HepG2 (cell line): ENCODE results near the gene PERP. TPM values are rescaled to one million over a fixed set of nuclear protein-coding genes. Genes with fewer than 3 reads are reported as not detected.
A peak's percentile ranks its signal among the peaks of the same experiment; 100 is the strongest.

Experiments
- ADNP ChIP-seq: sonication (generic); formaldehyde crosslinking; IDR thresholded peaks from 2 replicates; pipeline ENCODE4 v1.4.0; 2020; ENCODE audit warnings: missing genetic modification reagents
- DMAP1 ChIP-seq: IDR thresholded peaks from 2 replicates; pipeline ENCODE4 v1.6.1; 2016
- GTF2F1 ChIP-seq: fragments of 150-350 bp; IDR thresholded peaks from 2 replicates; pipeline ENCODE4 v1.6.1; 2014; ENCODE audit warnings: low read length
- HMG20A ChIP-seq: IDR thresholded peaks from 2 replicates; pipeline ENCODE4 v1.6.1; 2016; ENCODE audit warnings: borderline replicate concordance
- KDM5B ChIP-seq: sonication (generic); formaldehyde crosslinking; IDR thresholded peaks from 2 replicates; pipeline ENCODE4 v1.4.0; 2020; ENCODE audit warnings: missing genetic modification reagents, mild to moderate bottlenecking, borderline replicate concordance
- MIER3 ChIP-seq: IDR thresholded peaks from 2 replicates; pipeline ENCODE4 v1.6.1; 2016; ENCODE audit warnings: missing compliant biosample characterization, borderline replicate concordance
- MIXL1 ChIP-seq: IDR thresholded peaks from 2 replicates; pipeline ENCODE4 v1.6.1; 2016
- MXI1 ChIP-seq: IDR thresholded peaks from 3 replicates; pipeline ENCODE4 v1.6.1; 2012; ENCODE audit warnings: low read depth, low read length, inconsistent platforms, borderline replicate concordance
- PHF21A ChIP-seq: sonication (generic); formaldehyde crosslinking; IDR thresholded peaks from 2 replicates; pipeline ENCODE4 v1.5.0; 2020; ENCODE audit warnings: mild to moderate bottlenecking, missing genetic modification reagents
- POGZ ChIP-seq: sonication (generic); formaldehyde crosslinking; IDR thresholded peaks from 2 replicates; pipeline ENCODE4 v1.4.0; 2020; ENCODE audit warnings: mild to moderate bottlenecking, missing genetic modification reagents
- PPARG ChIP-seq: conservative IDR thresholded peaks from 2 replicates; pipeline ENCODE4 v1.6.1; 2016; ENCODE audit warnings: missing biosample characterization, missing genetic modification reagents
- RFX1 ChIP-seq: fragments of 450-650 bp; IDR thresholded peaks from 2 replicates; pipeline ENCODE4 v1.6.1; 2017
- RXRB ChIP-seq: IDR thresholded peaks from 2 replicates; pipeline ENCODE4 v1.6.1; 2016; ENCODE audit warnings: borderline replicate concordance, missing genetic modification reagents, missing compliant biosample characterization
- TEAD3 ChIP-seq: optimal IDR thresholded peaks from 2 replicates; pipeline ENCODE3; 2016; ENCODE audit warnings: borderline replicate concordance
- polyA plus RNA-seq, 8 experiments: library from polyadenylated mRNA; depleted of rRNA in 3 of 8; stranded (reverse) in 7 of 8; unstranded in 1 of 8; fragments of >200 nt; fragmentation: Illumina TruSeq in 4 of 8; extraction: Trizol in 4 of 8; gene quantifications; 2 replicates each; pipeline versions ENCODE4 v1.2.1 to v1.2.3, GENCODE V29; 2011 to 2016; ENCODE audit warnings: low read depth in 4 of 8, missing spikeins in 1 of 8, mixed read lengths in 1 of 8; ENCODE audit not compliant: insufficient read depth in 1 of 8
- total RNA-seq, 5 experiments: library from RNA; depleted of rRNA; stranded (reverse); fragments of >200 nt; fragmentation: Illumina TruSeq; extraction: Trizol; gene quantifications; 2 replicates each; pipeline ENCODE4 v1.2.3, GENCODE V29; 2016; ENCODE audit warnings: low read depth in 1 of 5
- TF ChIP-seq, protein P1 (sequence below): sonication (generic); formaldehyde crosslinking; IDR thresholded peaks from 2 replicates; pipeline ENCODE4 v1.5.1; 2020; ENCODE audit warnings: missing genetic modification reagents, mild to moderate bottlenecking, borderline replicate concordance
- TF ChIP-seq, protein P2 (sequence below): sonication (generic); formaldehyde crosslinking; IDR thresholded peaks from 2 replicates; pipeline ENCODE4 v1.5.0; 2020; ENCODE audit warnings: missing genetic modification reagents
- TF ChIP-seq, protein P3 (sequence below): IDR thresholded peaks from 2 replicates; pipeline ENCODE4 v1.4.0; 2020; ENCODE audit warnings: mild to moderate bottlenecking, missing genetic modification reagents
- TF ChIP-seq, protein P4 (sequence below): sonication (generic); formaldehyde crosslinking; IDR thresholded peaks from 2 replicates; pipeline ENCODE4; 2020; ENCODE audit warnings: missing genetic modification reagents, mild to moderate bottlenecking, borderline replicate concordance
- TF ChIP-seq, protein P5 (sequence below): IDR thresholded peaks from 2 replicates; pipeline ENCODE4 v1.6.1; 2016

Gene PERP
- total and polyA plus RNA-seq, 2 of the 13 experiments (the other 11 are each of a cell fraction or from before 2014, with no cell fraction given), result 26.0 to 53.0 TPM

DNA sequence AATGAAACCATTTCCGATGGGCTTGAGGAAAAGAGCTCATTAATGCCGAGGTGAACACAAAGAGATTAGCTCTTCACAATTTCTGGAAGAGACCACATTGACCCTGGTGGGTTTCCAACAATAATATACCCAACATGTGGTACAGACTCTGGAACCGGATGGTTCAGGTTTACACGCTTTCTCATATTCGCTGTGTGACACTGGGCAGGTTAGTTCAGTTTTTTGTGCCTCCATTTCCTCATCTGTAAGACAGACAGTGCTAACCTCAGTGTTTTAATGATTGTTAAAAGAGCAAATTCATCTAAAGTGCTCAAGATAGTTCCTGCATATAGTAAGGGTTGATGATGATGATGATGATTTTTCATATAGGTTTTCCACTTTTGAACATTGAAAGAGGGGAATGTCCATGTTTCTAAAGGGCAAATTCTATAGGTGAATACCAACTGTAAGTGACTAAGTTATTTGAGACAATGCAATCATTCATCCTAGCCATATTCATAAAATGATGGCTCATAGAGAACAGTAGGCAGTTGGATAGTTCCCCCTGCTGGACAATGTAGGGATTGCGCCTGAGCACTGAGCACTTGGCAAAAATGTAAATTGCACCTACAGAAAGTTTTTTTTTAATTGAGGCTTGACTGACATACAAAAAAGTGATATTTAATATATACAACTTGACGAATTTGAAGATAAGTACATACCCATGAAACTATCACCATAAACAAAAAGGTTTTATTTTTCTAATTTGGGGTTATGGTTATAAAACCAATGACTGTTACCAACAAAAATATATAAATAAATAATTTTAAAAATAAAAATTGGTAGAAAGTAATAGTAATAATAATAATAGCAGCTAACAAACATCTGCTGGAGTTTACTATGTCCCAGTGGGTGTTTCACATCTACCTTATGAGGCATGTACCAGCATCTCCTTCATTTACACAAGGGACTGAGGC, 2.1 kb upstream of the PERP start (continued):
- peak; percentile 24; the same call in 1 of the 2 replicates for TF ChIP-seq RXRB (CRISPR knock-in tag)
- TF ChIP-seq PHF21A, result no peak
- TF ChIP-seq, protein P1, sequence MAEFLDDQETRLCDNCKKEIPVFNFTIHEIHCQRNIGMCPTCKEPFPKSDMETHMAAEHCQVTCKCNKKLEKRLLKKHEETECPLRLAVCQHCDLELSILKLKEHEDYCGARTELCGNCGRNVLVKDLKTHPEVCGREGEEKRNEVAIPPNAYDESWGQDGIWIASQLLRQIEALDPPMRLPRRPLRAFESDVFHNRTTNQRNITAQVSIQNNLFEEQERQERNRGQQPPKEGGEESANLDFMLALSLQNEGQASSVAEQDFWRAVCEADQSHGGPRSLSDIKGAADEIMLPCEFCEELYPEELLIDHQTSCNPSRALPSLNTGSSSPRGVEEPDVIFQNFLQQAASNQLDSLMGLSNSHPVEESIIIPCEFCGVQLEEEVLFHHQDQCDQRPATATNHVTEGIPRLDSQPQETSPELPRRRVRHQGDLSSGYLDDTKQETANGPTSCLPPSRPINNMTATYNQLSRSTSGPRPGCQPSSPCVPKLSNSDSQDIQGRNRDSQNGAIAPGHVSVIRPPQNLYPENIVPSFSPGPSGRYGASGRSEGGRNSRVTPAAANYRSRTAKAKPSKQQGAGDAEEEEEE, result no peak
- no peak for TF ChIP-seq GTF2F1
- TF ChIP-seq MIXL1, result 0 out of 2 replicates have a peak, but pooled peaks have one; percentile 32
- no peak for TF ChIP-seq MXI1
- no peak for TF ChIP-seq RFX1
- TF ChIP-seq HMG20A (CRISPR knock-in tag), result 0 out of 2 replicates have a peak, but pooled peaks have one; percentile 41
- no peak for TF ChIP-seq KDM5B (CRISPR knock-in tag)
- TF ChIP-seq PPARG, result peak; percentile 36; the same call in 1 of the 2 replicates
- TF ChIP-seq, protein P2, sequence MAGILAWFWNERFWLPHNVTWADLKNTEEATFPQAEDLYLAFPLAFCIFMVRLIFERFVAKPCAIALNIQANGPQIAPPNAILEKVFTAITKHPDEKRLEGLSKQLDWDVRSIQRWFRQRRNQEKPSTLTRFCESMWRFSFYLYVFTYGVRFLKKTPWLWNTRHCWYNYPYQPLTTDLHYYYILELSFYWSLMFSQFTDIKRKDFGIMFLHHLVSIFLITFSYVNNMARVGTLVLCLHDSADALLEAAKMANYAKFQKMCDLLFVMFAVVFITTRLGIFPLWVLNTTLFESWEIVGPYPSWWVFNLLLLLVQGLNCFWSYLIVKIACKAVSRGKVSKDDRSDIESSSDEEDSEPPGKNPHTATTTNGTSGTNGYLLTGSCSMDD (CRISPR knock-in tag), result no peak
- TF ChIP-seq, protein P3, sequence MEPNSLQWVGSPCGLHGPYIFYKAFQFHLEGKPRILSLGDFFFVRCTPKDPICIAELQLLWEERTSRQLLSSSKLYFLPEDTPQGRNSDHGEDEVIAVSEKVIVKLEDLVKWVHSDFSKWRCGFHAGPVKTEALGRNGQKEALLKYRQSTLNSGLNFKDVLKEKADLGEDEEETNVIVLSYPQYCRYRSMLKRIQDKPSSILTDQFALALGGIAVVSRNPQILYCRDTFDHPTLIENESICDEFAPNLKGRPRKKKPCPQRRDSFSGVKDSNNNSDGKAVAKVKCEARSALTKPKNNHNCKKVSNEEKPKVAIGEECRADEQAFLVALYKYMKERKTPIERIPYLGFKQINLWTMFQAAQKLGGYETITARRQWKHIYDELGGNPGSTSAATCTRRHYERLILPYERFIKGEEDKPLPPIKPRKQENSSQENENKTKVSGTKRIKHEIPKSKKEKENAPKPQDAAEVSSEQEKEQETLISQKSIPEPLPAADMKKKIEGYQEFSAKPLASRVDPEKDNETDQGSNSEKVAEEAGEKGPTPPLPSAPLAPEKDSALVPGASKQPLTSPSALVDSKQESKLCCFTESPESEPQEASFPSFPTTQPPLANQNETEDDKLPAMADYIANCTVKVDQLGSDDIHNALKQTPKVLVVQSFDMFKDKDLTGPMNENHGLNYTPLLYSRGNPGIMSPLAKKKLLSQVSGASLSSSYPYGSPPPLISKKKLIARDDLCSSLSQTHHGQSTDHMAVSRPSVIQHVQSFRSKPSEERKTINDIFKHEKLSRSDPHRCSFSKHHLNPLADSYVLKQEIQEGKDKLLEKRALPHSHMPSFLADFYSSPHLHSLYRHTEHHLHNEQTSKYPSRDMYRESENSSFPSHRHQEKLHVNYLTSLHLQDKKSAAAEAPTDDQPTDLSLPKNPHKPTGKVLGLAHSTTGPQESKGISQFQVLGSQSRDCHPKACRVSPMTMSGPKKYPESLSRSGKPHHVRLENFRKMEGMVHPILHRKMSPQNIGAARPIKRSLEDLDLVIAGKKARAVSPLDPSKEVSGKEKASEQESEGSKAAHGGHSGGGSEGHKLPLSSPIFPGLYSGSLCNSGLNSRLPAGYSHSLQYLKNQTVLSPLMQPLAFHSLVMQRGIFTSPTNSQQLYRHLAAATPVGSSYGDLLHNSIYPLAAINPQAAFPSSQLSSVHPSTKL, result peak; percentile 55; the same call in 1 of the 2 replicates
- TF ChIP-seq, protein P4, sequence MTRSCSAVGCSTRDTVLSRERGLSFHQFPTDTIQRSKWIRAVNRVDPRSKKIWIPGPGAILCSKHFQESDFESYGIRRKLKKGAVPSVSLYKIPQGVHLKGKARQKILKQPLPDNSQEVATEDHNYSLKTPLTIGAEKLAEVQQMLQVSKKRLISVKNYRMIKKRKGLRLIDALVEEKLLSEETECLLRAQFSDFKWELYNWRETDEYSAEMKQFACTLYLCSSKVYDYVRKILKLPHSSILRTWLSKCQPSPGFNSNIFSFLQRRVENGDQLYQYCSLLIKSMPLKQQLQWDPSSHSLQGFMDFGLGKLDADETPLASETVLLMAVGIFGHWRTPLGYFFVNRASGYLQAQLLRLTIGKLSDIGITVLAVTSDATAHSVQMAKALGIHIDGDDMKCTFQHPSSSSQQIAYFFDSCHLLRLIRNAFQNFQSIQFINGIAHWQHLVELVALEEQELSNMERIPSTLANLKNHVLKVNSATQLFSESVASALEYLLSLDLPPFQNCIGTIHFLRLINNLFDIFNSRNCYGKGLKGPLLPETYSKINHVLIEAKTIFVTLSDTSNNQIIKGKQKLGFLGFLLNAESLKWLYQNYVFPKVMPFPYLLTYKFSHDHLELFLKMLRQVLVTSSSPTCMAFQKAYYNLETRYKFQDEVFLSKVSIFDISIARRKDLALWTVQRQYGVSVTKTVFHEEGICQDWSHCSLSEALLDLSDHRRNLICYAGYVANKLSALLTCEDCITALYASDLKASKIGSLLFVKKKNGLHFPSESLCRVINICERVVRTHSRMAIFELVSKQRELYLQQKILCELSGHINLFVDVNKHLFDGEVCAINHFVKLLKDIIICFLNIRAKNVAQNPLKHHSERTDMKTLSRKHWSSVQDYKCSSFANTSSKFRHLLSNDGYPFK, result no peak
- TF ChIP-seq DMAP1 (CRISPR knock-in tag), result no peak
- TF ChIP-seq MIER3 (CRISPR knock-in tag), result 0 out of 2 replicates have a peak, but pooled peaks have one; percentile 29
- TF ChIP-seq, protein P5, sequence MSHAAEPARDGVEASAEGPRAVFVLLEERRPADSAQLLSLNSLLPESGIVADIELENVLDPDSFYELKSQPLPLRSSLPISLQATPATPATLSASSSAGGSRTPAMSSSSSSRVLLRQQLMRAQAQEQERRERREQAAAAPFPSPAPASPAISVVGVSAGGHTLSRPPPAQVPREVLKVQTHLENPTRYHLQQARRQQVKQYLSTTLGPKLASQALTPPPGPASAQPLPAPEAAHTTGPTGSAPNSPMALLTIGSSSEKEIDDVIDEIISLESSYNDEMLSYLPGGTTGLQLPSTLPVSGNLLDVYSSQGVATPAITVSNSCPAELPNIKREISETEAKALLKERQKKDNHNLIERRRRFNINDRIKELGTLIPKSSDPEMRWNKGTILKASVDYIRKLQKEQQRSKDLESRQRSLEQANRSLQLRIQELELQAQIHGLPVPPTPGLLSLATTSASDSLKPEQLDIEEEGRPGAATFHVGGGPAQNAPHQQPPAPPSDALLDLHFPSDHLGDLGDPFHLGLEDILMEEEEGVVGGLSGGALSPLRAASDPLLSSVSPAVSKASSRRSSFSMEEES (CRISPR knock-in tag), result 0 out of 2 replicates have a peak, but pooled peaks have one; percentile 27
- TF ChIP-seq ADNP (CRISPR knock-in tag), result no peak
- peak; percentile 55 for TF ChIP-seq TEAD3 (CRISPR knock-in tag)
- TF ChIP-seq POGZ (CRISPR knock-in tag), result no peak
